Measurements from ENCODE around the gene TRIM41. TPM values are rescaled to one million over a fixed set of nuclear protein-coding genes. Genes with fewer than 3 reads are reported as not detected.

Gene TRIM41
- total and polyA plus RNA-seq, 2 experiments from 2014 or later = 2.0 to 14.9 TPM

DNA sequence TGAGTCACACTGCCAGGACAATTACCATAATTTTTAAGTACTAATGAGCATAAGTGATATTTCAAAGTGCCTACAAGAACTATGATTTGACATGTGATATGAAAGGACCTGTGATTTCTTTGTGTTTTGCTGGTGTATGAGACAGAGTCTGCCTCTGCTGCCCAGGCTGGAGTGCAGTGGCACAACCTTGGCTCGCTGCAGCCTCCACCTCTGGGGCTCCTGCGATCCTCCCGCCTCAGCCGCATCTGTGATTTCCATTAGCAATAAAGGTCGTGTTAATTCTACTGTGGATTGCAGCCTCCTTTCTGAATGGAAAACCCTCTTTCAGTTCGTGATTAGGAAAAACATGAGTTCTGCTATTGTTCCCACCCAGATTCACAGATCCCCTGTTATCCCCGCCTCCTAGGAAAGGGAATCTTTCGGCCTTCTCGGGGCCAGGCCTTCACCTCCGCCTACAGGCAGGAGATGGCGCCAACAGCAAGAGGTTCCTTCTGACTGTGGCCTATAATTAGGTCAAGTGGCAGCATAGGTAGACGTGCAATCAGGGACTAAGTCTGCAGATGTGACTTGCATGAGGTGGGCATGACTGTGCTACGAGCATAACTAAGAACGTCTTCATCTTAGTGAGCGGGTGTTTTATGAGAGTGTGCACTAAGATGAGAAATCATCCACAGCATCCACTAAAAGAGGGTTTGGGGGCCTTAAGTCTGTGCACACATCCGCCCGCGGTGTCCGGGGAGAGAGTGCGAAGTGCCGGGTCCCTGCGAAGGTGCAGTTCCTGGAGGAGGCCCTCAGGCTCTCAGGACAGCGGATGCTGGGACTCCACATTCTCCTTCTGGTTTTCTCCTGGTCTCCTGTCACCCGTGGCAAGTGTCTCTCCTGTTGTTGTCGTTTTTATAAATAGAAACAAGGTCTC, 41.2 kb upstream of the TRIM41 start:
- TF ChIP-seq, protein P1, sequence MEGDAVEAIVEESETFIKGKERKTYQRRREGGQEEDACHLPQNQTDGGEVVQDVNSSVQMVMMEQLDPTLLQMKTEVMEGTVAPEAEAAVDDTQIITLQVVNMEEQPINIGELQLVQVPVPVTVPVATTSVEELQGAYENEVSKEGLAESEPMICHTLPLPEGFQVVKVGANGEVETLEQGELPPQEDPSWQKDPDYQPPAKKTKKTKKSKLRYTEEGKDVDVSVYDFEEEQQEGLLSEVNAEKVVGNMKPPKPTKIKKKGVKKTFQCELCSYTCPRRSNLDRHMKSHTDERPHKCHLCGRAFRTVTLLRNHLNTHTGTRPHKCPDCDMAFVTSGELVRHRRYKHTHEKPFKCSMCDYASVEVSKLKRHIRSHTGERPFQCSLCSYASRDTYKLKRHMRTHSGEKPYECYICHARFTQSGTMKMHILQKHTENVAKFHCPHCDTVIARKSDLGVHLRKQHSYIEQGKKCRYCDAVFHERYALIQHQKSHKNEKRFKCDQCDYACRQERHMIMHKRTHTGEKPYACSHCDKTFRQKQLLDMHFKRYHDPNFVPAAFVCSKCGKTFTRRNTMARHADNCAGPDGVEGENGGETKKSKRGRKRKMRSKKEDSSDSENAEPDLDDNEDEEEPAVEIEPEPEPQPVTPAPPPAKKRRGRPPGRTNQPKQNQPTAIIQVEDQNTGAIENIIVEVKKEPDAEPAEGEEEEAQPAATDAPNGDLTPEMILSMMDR (IDR thresholded peaks at IDR 0.05; ENCODE audit: poor library complexity) = peak; percentile 67
- TF ChIP-seq EZH2phosphoT487 (IDR thresholded peaks at IDR 0.05; ENCODE audit: low read depth, severe bottlenecking, unreplicated experiment) = no peak
- no peaks in the 10 kb centered on the region for H3K27me3 ChIP-seq
- no peak overlapping the region for H2AFZ ChIP-seq
- no peak overlapping the region for H3K27ac ChIP-seq
- no peaks in the 10 kb centered on the region for H3K79me2 ChIP-seq
- H3K4me3 ChIP-seq = no peak overlapping the region
- no peak overlapping the region for H3K4me2 ChIP-seq
- no peaks in the 10 kb centered on the region for H3K36me3 ChIP-seq (replicated peaks; ENCODE audit: insufficient read depth, low read depth)
- H3K9me3 ChIP-seq (ENCODE audit: low read depth) = no peaks in the 10 kb centered on the region
- DNase-seq (ENCODE audit: low spot score) = peak; percentile 80
- H3K4me1 ChIP-seq (ENCODE audit: insufficient read depth) = no peaks in the 10 kb centered on the region
- WGBS (ENCODE audit: low lambda C conversion rate, missing lambda C conversion rate) = 61% methylated on average over 24 of the region's 25 CpGs
- H3K9me2 ChIP-seq (replicated peaks; ENCODE audit: insufficient read depth) = no peaks in the 10 kb centered on the region
- no peaks in the 10 kb centered on the region for H4K20me1 ChIP-seq (ENCODE audit: insufficient read depth, poor library complexity, severe bottlenecking)

DNA sequence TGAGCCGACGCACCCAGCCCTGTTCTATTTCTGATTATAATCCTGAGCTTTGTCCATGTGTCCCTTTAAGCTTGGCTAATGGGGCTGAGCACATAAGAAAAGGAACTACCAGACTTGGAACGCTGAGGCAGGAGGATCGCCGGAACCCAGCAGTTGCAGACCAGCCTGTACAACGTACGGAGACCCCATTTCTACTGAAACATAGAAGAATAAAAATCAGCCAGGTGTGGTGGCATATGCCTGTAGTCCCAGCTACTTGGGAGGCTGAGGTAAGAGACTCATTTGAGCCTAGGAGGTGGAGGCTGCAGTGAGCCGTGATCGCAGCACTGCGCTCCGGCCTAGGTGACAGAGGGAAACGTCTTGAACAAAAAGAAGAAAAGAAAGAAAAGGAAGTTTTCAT, 40.4 kb upstream of the TRIM41 start:
- Histone ChIP-seq H3K4me3 (no peak overlapping the region), H3K36me3 (replicated peaks; ENCODE audit: insufficient read depth, low read depth) (no peaks in the 10 kb centered on the region), H3K9me2 (replicated peaks; ENCODE audit: insufficient read depth) (no peaks in the 10 kb centered on the region), H3K4me1 (ENCODE audit: insufficient read depth) (no peaks in the 10 kb centered on the region), H3K4me2 (no peak overlapping the region), H3K27ac (no peak overlapping the region), H2AFZ (no peak overlapping the region), H3K27me3 (no peaks in the 10 kb centered on the region), H4K20me1 (ENCODE audit: insufficient read depth, poor library complexity, severe bottlenecking) (no peaks in the 10 kb centered on the region), H3K79me2 (no peaks in the 10 kb centered on the region), H3K9me3 (ENCODE audit: low read depth) (no peaks in the 10 kb centered on the region)
- 97% methylated on average over 12 of the region's 12 CpGs for WGBS (ENCODE audit: low lambda C conversion rate, missing lambda C conversion rate)
- TF ChIP-seq EZH2phosphoT487 (IDR thresholded peaks at IDR 0.05; ENCODE audit: low read depth, severe bottlenecking, unreplicated experiment) (no peak), EZH2 (IDR thresholded peaks at IDR 0.05; ENCODE audit: borderline replicate concordance) (no peak)
- TF ChIP-seq, protein P1 (IDR thresholded peaks at IDR 0.05; ENCODE audit: poor library complexity) = no peak
- no peak for DNase-seq (ENCODE audit: low spot score)

DNA sequence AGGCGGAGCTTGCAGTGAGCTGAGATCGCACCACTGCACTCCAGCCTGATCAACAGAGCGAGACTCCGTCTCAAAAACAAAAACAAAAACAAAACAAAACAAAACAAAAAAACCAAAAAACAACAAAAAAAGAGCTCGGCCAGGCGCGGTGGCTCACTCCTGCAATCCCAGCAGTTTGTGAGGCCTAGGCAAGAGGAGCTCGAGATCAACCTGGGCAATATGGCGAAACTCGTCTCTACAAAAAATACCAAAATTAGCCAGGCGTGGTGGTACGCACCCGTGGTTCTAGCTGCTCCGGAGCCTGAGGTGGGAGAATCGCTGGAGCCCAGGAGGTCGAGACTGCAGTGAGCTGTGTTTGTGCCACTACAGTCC, 38.2 kb upstream of the TRIM41 start:
- Histone ChIP-seq H3K4me1 (ENCODE audit: insufficient read depth) (no peaks in the 10 kb centered on the region), H3K4me2 (peak overlapping the region; percentile 75), H3K27ac (peak overlapping the region; percentile 72), H3K36me3 (replicated peaks; ENCODE audit: insufficient read depth, low read depth) (no peaks in the 10 kb centered on the region), H3K79me2 (no peaks in the 10 kb centered on the region), H4K20me1 (ENCODE audit: insufficient read depth, poor library complexity, severe bottlenecking) (no peaks in the 10 kb centered on the region), H3K9me2 (replicated peaks; ENCODE audit: insufficient read depth) (no peaks in the 10 kb centered on the region), H3K9me3 (ENCODE audit: low read depth) (no peaks in the 10 kb centered on the region), H3K4me3 (no peak overlapping the region), H2AFZ (peak overlapping the region; percentile 75), H3K27me3 (no peaks in the 10 kb centered on the region)
- TF ChIP-seq EZH2 (IDR thresholded peaks at IDR 0.05; ENCODE audit: borderline replicate concordance) (no peak), EZH2phosphoT487 (IDR thresholded peaks at IDR 0.05; ENCODE audit: low read depth, severe bottlenecking, unreplicated experiment) (no peak)
- TF ChIP-seq, protein P1 (IDR thresholded peaks at IDR 0.05; ENCODE audit: poor library complexity) = no peak
- no peak for DNase-seq (ENCODE audit: low spot score)
- 90% methylated on average over 16 of the region's 16 CpGs for WGBS (ENCODE audit: low lambda C conversion rate, missing lambda C conversion rate)
